ENCODE results near the gene IL10RB.
"Not testable (repeated sequence)": the region's sequence is repeated elsewhere in the genome, so short reads cannot be mapped to it uniquely, and the experiment has no call there.

The IL10RB gene

DNA sequence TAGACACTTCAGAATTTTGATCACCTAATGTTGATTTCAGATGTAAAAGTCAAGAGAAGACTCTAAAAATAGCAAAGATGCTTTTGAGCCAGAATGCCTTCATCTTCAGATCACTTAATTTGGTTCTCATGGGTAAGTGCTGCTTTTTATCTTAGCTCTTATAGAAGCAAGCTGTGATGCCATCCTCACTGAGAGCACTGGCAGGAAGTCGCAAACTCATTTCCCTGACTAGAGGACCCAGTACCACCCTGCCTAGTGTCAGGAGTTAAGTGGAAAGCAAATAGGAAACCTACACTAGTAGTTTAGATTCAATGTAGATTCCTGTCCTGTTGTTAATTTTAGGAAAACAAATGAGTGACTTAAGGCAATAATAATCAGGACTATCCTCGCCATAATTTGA, 24.3 kb upstream of the IL10RB start:
- DNase-seq (ENCODE audit: low read depth): no peak

DNA sequence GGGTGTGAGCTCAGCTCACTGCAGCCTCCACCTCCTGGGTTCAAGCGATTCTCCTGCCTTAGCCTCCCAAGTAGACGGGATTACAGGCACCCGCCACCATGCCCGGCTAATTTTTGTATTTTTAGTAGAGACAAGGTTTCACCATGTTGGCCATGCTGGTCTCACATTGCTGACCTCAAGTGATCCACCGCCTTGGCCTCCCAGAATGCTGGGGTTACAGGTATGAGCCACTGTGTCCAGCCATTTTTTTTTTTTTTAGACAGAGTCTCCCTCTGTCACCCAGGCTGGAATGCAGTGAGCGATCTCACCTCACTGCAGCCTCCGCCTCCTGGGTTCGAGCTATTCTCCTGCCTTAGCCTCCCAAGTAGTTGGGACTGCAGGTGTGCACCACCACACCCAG, 23.3 kb upstream of the IL10RB start:
- DNase-seq (ENCODE audit: low read depth): not testable (repeated sequence)

GRCh38 chr21:33244082-33244778, 21.9 kb upstream of the IL10RB start:
- no peak for DNase-seq (ENCODE audit: low read depth)

- DNase-seq (ENCODE audit: low read depth): no peak
Observed at GRCh38 chr21:33244779-33245105, 21.4 kb upstream of the IL10RB start.

DNA sequence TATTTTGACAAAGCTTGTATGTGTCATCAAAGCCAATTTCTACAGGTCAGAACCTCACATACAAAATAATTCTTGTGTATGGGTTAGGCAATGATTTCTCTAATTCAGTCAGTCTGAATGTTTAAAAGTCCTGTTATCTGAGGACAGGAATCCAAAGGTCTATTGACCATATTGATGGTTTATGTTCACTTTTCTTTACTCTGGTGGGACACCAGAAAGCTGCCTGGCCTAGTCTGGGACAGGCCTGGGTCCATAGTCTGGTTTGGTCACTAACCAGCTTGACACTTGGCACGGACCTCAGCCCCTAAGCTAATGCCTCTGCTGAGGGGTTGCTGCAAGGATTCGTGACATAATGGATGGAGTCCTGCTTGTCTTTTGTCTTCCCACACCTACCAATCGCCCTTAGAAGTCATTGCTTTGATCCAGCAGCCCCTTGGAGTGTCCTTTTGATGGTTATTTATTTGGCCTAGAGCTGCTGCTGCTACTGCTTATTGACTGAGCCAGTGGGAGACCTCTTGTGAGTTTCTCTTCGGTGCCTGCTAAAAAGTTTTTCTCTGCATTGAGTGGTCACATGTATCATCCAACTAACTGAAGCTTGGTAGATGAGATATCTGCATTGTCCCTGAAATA, 20.8 kb upstream of the IL10RB start:
- DNase-seq (ENCODE audit: low read depth): no peak

DNA sequence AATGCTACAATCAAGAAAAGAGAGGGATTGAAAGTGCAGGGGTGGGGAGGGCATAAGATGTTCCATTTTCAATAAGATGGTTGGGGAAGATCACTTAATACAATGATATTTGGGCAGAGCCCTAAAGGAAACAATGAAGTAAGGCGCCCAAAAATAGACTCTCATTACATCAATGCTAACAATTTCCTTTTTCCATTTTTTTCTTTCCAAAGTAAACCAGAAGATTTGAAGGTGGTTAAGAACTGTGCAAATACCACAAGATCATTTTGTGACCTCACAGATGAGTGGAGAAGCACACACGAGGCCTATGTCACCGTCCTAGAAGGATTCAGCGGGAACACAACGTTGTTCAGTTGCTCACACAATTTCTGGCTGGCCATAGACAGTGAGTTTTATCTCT, 19.7 kb upstream of the IL10RB start:
- DNase-seq (ENCODE audit: low read depth): no peak

DNA sequence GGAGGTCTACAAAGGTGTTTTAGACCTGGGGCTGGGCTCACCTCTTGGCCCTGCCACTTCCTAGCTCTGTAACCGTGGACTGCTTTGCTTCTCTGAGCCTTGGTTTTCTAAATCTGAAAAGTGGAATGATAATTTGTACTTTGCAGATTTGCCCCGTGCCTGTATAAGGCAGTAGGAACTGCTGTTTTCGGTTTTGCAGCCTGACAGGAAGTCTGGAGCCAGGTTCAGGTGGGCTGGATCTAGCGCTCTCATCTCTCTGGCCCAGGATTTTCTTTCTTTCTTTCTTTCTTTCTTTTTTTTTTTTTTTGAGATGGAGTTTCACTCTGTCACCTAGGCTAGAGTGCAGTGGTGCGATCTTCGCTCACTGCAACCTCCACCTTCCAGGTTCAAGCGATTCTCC, 19.2 kb upstream of the IL10RB start:
- no peak for DNase-seq (ENCODE audit: low read depth)

GRCh38 chr21:33247599-33247998, 18.6 kb upstream of the IL10RB start:
- no peak for DNase-seq (ENCODE audit: low read depth)

DNA sequence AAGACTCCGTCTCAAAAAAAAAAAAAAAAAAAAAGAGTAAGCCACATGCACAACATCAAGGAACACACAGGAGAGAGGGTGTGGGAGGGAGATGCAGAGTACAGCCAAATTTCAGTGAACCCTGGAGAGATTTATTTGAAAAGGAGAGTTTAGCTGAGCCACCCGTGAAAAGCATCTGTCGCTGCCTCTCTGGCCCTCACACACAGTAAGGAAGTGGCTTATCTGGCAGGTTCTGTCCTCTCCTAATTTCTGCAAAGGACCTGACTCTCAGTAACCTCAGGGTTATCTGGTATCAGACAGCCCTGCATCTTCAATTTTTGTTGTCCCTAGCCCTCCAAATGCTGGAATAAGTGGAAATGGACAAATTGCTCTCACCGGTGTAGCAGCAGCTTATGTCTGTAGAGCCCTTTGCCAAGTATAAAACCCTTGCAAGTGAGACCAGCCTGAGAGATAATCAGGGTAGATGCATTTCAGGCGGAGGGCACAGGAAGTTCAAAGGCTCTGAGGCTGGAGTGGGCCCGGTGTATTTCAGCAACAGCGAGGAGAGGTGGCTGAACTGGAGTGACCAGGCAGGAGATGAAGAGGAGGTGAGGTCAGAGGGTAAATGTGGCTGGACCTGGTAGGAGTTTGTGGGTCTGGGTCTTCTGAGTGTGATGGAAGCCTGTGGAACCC, 16.7 kb upstream of the IL10RB start:
- no peak for DNase-seq (ENCODE audit: low read depth)

DNA sequence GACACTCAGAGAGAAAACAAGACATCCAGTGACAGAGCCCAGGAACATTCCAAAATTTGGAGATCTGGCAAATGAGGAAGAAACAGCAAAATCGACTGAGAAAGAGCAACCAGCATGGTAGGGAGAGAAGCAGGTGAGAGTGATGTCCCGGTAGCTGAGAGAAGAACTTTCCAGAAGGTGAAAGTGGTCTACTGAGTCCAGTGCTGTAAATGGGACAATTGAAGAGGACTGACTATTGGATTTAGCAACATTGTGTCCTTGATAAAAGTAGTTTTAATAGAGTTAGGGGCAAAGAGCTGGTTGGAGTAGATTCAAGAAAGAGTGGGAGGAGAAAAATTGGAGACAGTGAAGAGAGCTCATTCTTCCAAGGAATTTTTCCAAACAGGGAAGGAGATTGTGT, 15.0 kb upstream of the IL10RB start:
- no peak for DNase-seq (ENCODE audit: low read depth)

DNA sequence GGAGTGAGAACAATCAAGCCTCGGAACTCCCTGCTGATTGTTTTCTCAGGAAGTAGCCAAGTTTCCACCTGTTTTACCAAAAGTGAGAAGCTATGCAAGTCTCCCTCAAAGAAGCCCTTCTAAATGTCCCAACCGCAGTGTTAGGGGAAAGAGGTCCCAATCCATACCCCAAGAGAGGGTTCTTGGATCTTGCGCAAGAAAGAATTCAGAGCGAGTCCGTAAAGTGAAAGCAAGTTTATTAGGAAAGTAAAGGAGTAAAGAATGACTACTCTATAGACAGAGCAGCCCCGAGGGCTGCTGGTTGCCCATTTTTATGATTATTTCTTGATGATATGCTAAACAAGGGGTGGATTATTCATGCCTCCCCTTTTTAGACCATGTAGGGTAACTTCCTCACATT, 12.8 kb upstream of the IL10RB start:
- not testable (repeated sequence) for DNase-seq (ENCODE audit: low read depth)

DNA sequence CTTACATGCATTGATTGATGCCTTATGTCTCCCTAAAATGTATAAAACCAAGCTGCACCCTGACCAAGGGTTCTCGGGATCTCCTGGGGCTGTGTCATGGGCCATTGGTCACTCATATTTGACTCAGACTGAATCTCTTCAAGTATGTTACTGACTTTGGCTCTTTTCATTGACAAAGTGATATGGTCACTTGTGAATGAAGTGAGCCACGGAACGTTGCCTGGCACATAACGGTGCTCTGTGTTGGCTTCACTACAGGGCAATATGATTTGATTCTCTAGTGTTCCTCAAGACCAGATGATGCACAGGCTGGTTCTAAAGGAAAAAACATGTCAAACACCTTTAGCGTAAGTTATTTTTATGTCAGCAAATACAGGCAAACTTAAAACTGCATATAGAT, 11.4 kb upstream of the IL10RB start:
- DNase-seq (ENCODE audit: low read depth): no peak

DNA sequence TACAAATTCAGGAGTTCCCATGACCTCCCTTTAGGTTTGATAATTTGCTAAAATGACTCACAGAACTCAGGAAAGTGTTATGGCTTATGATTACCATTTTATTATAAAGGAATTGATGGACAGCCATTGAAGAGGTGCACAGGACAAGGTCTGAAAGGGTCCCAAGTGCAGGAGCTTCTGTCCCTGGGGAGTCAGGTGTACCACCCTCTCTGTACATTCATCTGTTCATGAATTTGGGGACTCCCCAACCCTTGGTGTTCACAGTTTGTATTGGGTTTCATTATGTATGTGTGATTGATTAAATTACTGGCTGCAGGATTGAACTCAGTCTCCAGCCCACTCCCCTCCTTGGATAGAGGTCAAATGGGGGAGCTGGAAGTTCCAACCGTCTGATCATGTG, 10.8 kb upstream of the IL10RB start:
- DNase-seq (ENCODE audit: low read depth): no peak

DNA sequence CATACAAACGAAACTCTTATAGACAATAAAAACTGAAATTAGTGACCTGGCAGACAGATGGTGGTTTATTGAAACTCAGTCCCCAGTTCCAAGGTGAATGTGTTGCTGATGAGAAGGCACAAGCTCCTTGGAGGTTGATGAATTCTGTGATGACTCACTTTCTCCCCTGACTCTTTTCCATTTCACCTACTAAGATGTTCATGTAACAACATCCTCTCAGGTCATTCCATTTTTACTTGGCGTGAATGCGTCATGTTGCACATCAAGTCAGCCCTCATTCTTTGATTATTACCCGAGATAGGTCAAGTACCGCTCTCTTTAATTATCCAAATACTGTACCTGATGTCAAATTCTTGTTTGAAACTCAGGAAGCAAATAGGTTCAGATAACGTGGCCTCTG, 10.1 kb upstream of the IL10RB start:
- no peak for DNase-seq (ENCODE audit: low read depth)

DNA sequence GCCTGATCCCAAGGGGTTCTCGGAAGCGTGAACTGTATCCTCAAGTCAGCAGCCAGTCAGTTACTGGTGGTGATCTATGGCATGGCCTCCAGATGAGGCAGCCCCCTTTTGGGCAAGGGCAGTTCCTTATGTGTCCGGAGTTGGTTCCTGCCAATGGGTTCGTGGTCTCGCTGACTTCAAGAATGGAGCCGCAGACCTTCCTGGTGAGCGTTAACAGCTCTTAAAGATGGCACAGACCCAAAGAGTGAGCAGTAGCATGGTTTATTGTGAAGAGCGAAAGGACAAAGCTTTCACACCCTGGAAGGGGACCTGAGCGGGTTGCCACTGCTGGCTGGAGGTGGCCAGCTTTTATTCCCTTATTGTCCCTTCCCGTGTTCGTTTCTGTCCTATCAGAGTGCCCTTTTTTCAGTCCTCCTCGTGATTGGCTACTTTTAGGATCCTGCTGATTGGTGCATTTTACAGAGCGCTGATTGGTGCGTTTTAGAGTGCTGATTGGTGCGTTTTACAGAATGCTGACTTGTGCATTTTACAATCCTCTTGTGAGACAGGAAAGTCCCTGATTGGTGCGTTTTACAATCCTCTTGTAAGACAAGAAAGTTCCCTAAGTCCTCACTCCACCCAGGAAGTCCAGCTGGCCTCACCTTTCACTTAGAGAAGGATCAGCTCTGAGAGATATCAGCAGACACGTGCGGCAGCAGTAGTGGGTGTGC, 8.9 kb upstream of the IL10RB start:
- DNase-seq (ENCODE audit: low read depth): no peak

DNA sequence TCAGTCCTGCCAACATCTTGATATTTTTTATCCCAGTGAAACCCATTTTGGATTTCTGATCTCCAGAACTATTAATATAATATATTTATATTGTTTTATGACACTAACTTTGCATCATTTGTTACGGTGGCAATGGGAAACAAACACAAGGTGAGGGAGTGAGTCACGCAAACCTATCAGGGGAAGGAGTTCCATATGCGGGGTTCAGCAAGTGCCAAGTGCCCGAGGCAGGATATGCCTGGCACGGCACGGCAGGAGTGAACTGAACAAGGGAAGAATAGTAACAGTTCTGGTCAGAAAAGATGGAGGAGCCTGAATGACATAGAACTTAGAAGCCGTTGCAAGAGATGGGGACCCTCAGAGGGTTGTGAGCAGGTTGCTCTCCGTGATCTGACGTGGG, 7.7 kb upstream of the IL10RB start:
- no peak for DNase-seq (ENCODE audit: low read depth)

GRCh38 chr21:33259428-33259827, 6.7 kb upstream of the IL10RB start:
- DNase-seq (ENCODE audit: low read depth): no peak

- no peak for DNase-seq (ENCODE audit: low read depth)
Observed at GRCh38 chr21:33259995-33260394, 6.2 kb upstream of the IL10RB start.

- DNase-seq (ENCODE audit: low read depth): no peak
Observed at GRCh38 chr21:33261635-33262034, 4.5 kb upstream of the IL10RB start.

DNA sequence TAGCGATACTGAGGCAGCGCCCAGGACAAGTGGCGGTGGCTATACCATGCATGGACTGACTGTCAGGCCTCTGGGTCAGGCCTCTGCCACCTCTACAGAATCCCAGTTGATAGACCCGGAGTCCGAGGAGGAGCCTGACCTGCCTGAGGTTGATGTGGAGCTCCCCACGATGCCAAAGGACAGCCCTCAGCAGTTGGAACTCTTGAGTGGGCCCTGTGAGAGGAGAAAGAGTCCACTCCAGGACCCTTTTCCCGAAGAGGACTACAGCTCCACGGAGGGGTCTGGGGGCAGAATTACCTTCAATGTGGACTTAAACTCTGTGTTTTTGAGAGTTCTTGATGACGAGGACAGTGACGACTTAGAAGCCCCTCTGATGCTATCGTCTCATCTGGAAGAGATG, 3.2 kb upstream of the IL10RB start:
- no peak for DNase-seq (ENCODE audit: low read depth)

DNA sequence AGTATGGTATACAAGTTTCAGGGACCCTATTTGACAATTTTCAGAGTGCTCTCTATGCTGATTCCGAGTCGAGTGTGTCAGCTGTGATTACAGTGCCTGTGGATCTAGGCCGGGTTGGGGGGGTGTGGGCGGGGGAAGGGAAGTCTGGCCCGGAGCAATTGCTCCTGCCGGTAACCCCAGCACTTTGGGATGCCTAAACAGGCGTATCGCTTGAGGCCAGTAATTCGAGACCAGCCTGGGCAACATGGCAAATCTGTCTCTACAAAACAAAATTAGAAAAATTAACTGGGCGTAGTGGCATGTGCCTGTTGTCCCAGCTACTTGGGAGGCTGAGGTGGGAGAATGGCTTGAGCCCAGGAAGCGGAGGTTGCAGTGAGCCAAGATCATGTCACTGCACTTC, 1.6 kb upstream of the IL10RB start:
- no peak for DNase-seq (ENCODE audit: low read depth)

GRCh38 chr21:33265664-33266049, 510 bp upstream of the IL10RB start:
- no peak for DNase-seq (ENCODE audit: low read depth)

- no peak for DNase-seq (ENCODE audit: low read depth)
Observed at GRCh38 chr21:33266789-33267135, 595 bp downstream of the IL10RB start.

Measured in HS-27A (cell line).